Mucosa of gallbladder (tissue), 1 donor: ENCODE data around the gene PCNX3. TPM values are rescaled to one million over a fixed set of nuclear protein-coding genes. Genes with fewer than 3 reads are reported as not detected.
A peak's percentile ranks its signal among the peaks of the same experiment; 100 is the strongest.

ENCODE experiments used
- DNase-seq: peaks from one replicate; pipeline ENCODE4 v3.0.0-alpha.2; 2020; ENCODE audit warnings: low spot score
- total RNA-seq: library from RNA; stranded (reverse); gene quantifications from one replicate; pipeline ENCODE4 v1.2.1, GENCODE V29; 2021
- donor health status: DM: no; HTN: no; CAD: no.

The PCNX3 gene
- total RNA-seq, 1 donor from 2014 or later, result 52.5 TPM

- no peak for DNase-seq
These were observed 35.4 kb upstream of the PCNX3 start for GRCh38 chr11:65580031-65580692.

- no peak for DNase-seq
These were observed 34.8 kb upstream of the PCNX3 start for GRCh38 chr11:65580756-65581155.

GRCh38 chr11:65581928-65582327 is 33.6 kb upstream of the PCNX3 start:
- no peak for DNase-seq

- DNase-seq, result no peak
These were observed 32.0 kb upstream of the PCNX3 start for GRCh38 chr11:65583589-65583988.

- no peak for DNase-seq
These were observed 31.5 kb upstream of the PCNX3 start for GRCh38 chr11:65584106-65584505.

GRCh38 chr11:65584723-65585171 is 30.8 kb upstream of the PCNX3 start:
- no peak for DNase-seq

GRCh38 chr11:65585396-65586246 is 30.0 kb upstream of the PCNX3 start:
- DNase-seq, result no peak

GRCh38 chr11:65586247-65586630 is 29.3 kb upstream of the PCNX3 start:
- DNase-seq, result no peak

- DNase-seq, result no peak
These were observed 28.9 kb upstream of the PCNX3 start for GRCh38 chr11:65586676-65587075.

GRCh38 chr11:65588199-65589054 is 27.1 kb upstream of the PCNX3 start:
- DNase-seq, result peak; percentile 57

GRCh38 chr11:65589444-65590239 is 25.9 kb upstream of the PCNX3 start:
- no peak for DNase-seq

GRCh38 chr11:65590240-65590738 is 25.3 kb upstream of the PCNX3 start:
- no peak for DNase-seq

- no peak for DNase-seq
These were observed 23.4 kb upstream of the PCNX3 start for GRCh38 chr11:65591939-65592857.

GRCh38 chr11:65592858-65593517 is 22.6 kb upstream of the PCNX3 start:
- DNase-seq, result no peak

- DNase-seq, result no peak
These were observed 21.8 kb upstream of the PCNX3 start for GRCh38 chr11:65593518-65594414.

- no peak for DNase-seq
These were observed 20.4 kb upstream of the PCNX3 start for GRCh38 chr11:65595131-65595530.

GRCh38 chr11:65595543-65596281 is 19.9 kb upstream of the PCNX3 start, which contains the start of gene KCNK7:
TSS of gene KCNK7 (minus strand) at chr11:65595800. CDS start at chr11:65595772, 28 bp downstream.
- DNase-seq, result no peak

- DNase-seq, result no peak
These were observed 19.1 kb upstream of the PCNX3 start for GRCh38 chr11:65596520-65596919.
